Lung (tissue), 12 donors: ENCODE data around the gene STS. TPM values are rescaled to one million over a fixed set of nuclear protein-coding genes. Genes with fewer than 3 reads are reported as not detected.

Experiments
- ATAC-seq: fragments of 200-7000 bp; cut with Tn5 transposase; one replicate; pipeline ENCODE4 v1.9.1; 2020; ENCODE audit warnings: moderate number of reproducible peaks; ENCODE audit not compliant: insufficient read depth, low FRiP score
- DNase-seq, 3 donors: peaks; one replicate each; pipeline ENCODE4 v3.0.0-alpha.2; 2013 to 2017
- H3K27ac ChIP-seq, 2 donors: one replicate each; pipeline ENCODE4 v1.5.1; 2013; ENCODE audit warnings: mild to moderate bottlenecking in 2 of 2, moderate library complexity in 2 of 2, control low read depth in 1 of 2, inconsistent platforms in 1 of 2, low read depth in 1 of 2, low read length in 1 of 2
- H3K27me3 ChIP-seq, 3 donors: one replicate each; pipeline ENCODE4 v1.5.1; 2013; ENCODE audit warnings: low read length in 2 of 3; ENCODE audit not compliant: control insufficient read depth in 3 of 3, insufficient read depth in 3 of 3
- H3K36me3 ChIP-seq, 4 donors: one replicate each; pipeline ENCODE4 v1.5.1; 2013; ENCODE audit warnings: low read length in 4 of 4, mild to moderate bottlenecking in 1 of 4, moderate library complexity in 1 of 4; ENCODE audit not compliant: control insufficient read depth in 4 of 4, insufficient read depth in 4 of 4
- H3K4me1 ChIP-seq, 5 donors: one replicate each; pipeline ENCODE4 v1.5.1; 2013; ENCODE audit warnings: low read length in 5 of 5, mild to moderate bottlenecking in 2 of 5, moderate library complexity in 1 of 5; ENCODE audit not compliant: control insufficient read depth in 5 of 5, insufficient read depth in 5 of 5
- H3K4me3 ChIP-seq: one replicate; pipeline ENCODE4 v1.5.1; 2013; ENCODE audit warnings: mild to moderate bottlenecking, control low read depth, moderate library complexity
- H3K9ac ChIP-seq, 2 donors: one replicate each; pipeline ENCODE4 v1.5.1; 2013; ENCODE audit warnings: low read length in 2 of 2, control low read depth in 1 of 2; ENCODE audit not compliant: insufficient read depth in 1 of 2
- H3K9me3 ChIP-seq, 4 donors: one replicate each; pipeline ENCODE4 v1.5.1; 2013; ENCODE audit warnings: low read length in 3 of 4, mild to moderate bottlenecking in 1 of 4, moderate library complexity in 1 of 4; ENCODE audit not compliant: control insufficient read depth in 4 of 4, insufficient read depth in 3 of 4
- CTCF ChIP-seq: IDR thresholded peaks from 2 replicates; pipeline ENCODE4 v1.5.1; 2012; ENCODE audit warnings: mild to moderate bottlenecking; ENCODE audit errors: control extremely low read depth, extremely low read depth
- WGBS, 2 donors: extraction: QIAGEN DNeasy Blood & Tissue Kit; methylation state at CpG; one replicate each; pipeline ENCODE4 v1.1.7; 2013; 5-methylcytosine and 5-hydroxymethylcytosine counted together
- polyA plus RNA-seq, 2 donors: library from polyadenylated mRNA; stranded (reverse); fragments of 200-250 nt; gene quantifications; one replicate each; pipeline ENCODE4 v1.2.1, GENCODE V29; 2013
- total RNA-seq, 2 donors: library from RNA; depleted of rRNA in 1 of 2; stranded (reverse); fragments of >200 nt in 1 of 2; gene quantifications; one replicate each; pipeline ENCODE4 v1.2.1, GENCODE V29; 2014 to 2021
- donor health status: control.
- donor health status: control.
- donor health status: Bipolar disorder and iron deficiency.
- donor health status: healthy.
- donor health status: DM: yes; HTN: yes; CAD: no.

The STS gene
- total and polyA plus RNA-seq, 4 donors: 5.1 to 16.7 (median 10.9) TPM

- Histone ChIP-seq H3K9me3 (no peaks in the 10 kb centered on the region), H3K9ac (no peak overlapping the region), H3K27me3 (peaks cover 0 to 50% (median 5%) of the 10 kb centered on the region in 3 donors), H3K36me3 (no peaks in the 10 kb centered on the region), H3K4me3 (no peak overlapping the region), H3K4me1 (no peaks in the 10 kb centered on the region), H3K27ac (no peak overlapping the region)
- TF ChIP-seq CTCF: no peak
- WGBS, 2 donors: 53 to 69% methylated on average over 2 of the region's 2 CpGs
- ATAC-seq (no peak), DNase-seq (no peak)
These were observed 5.7 kb downstream of the STS start for GRCh38 chrX:7153231-7153630.

GRCh38 chrX:7154041-7154597 lies 6.6 kb downstream of the STS start:
- WGBS, 2 donors: 75 to 78% methylated on average over 7 of the region's 7 CpGs
- H3K4me1 ChIP-seq: no peaks in the 10 kb centered on the region
- no peak for ATAC-seq

GRCh38 chrX:7155163-7155562 lies 7.7 kb downstream of the STS start:
- Histone ChIP-seq H3K4me1 (peaks cover 0 to 5% (median 0%) of the 10 kb centered on the region in 5 donors), H3K9ac (no peak overlapping the region), H3K4me3 (no peak overlapping the region), H3K9me3 (no peaks in the 10 kb centered on the region), H3K36me3 (no peaks in the 10 kb centered on the region), H3K27ac (no peak overlapping the region), H3K27me3 (peaks cover 0 to 50% (median 12%) of the 10 kb centered on the region in 3 donors)
- DNase-seq (no peak), ATAC-seq (no peak)
- 93 to 97% methylated on average over 1 of the region's 1 CpG for WGBS, 2 donors
- no peak for TF ChIP-seq CTCF

More at GRCh38 chrX:7154041-7154597, 6.6 kb downstream of the STS start:
- H3K9ac ChIP-seq: no peak overlapping the region
- no peaks in the 10 kb centered on the region for H3K36me3 ChIP-seq
- no peak overlapping the region for H3K27ac ChIP-seq
- H3K9me3 ChIP-seq: no peaks in the 10 kb centered on the region
- no peak for TF ChIP-seq CTCF
- no peak overlapping the region for H3K4me3 ChIP-seq
- DNase-seq: no peak
- H3K27me3 ChIP-seq: peaks cover 0 to 54% (median 6%) of the 10 kb centered on the region in 3 donors

GRCh38 chrX:7156879-7157278 lies 9.4 kb downstream of the STS start:
- Histone ChIP-seq H3K4me3 (no peak overlapping the region), H3K36me3 (no peaks in the 10 kb centered on the region), H3K27me3 (peaks cover 0 to 50% (median 14%) of the 10 kb centered on the region in 3 donors), H3K27ac (no peak overlapping the region), H3K4me1 (peaks cover 0 to 17% (median 0%) of the 10 kb centered on the region in 5 donors), H3K9ac (no peak overlapping the region), H3K9me3 (no peaks in the 10 kb centered on the region)
- 77 to 84% methylated on average over 3 of the region's 3 CpGs for WGBS, 2 donors
- TF ChIP-seq CTCF: no peak
- DNase-seq (no peak), ATAC-seq (no peak)
